Peyer's patch (tissue), 4 donors: Measurements from ENCODE around the gene COTL1.

Source experiments
- CTCF ChIP-seq, 6 experiments: fragments of 450-650 bp in 4 of 6; fragments of 200-600 bp in 2 of 6; sonication (generic) in 1 of 6; IDR thresholded peaks; one replicate each; pipeline ENCODE4 v1.5.1; 2017 to 2019; ENCODE audit warnings: antibody characterized with exemption in 6 of 6, mild to moderate bottlenecking in 3 of 6, moderate library complexity in 1 of 6
- POLR2A ChIP-seq, 2 donors: fragments of 450-650 bp; IDR thresholded peaks; one replicate each; pipeline ENCODE4 v1.5.1; 2017; ENCODE audit warnings: antibody characterized with exemption in 2 of 2, mild to moderate bottlenecking in 2 of 2, moderate library complexity in 2 of 2

GRCh38 chr16:84529607-84530006 is 88.3 kb downstream of the COTL1 start:
- TF ChIP-seq CTCF (IDR thresholded peaks at IDR 0.05) (no peak), POLR2A (IDR thresholded peaks at IDR 0.05) (no peak)
